GM19397 (cell line): ENCODE data around the gene SLC22A1.

Experiments used
- ATAC-seq: cut with Tn5 transposase; IDR thresholded peaks from one replicate; pipeline ENCODE4 v1.9.1; 2021; ENCODE audit warnings: mild to moderate bottlenecking, moderate library complexity; ENCODE audit not compliant: unreplicated experiment

The SLC22A1 gene

GRCh38 chr6:160167604-160168399, 46.2 kb downstream of the SLC22A1 start:
- no peak for ATAC-seq

DNA sequence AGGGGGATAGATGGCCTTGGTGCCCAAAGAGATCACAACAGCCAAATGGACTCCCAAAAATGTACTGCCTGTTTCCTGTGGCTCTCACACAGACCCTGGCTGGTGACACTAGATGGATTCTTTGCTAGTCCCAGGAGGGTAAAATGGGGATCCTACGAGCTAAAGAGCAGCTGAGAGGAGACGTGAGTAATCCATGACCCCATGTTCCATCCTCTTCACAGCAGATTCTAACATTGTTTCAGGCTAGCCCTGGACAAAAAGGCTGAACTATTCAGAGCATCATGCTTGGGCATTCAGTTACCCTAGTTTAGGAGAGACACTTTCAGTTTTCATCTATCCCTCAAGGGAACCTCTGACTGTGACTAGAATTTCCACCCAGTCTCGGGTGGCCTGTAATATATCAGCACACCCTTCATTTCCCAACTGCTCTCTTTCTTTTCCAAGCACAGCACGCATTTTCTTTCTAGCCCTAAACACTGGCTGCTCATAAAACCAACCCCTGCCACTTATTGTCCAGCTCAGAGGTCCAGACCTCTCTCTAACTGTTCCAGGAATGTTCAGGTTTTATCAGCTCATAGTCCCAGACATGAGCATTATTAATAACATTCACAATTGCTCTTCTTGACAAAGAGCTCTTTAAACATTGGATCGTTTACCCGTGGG, 48.5 kb downstream of the SLC22A1 start:
- ATAC-seq, result no peak

DNA sequence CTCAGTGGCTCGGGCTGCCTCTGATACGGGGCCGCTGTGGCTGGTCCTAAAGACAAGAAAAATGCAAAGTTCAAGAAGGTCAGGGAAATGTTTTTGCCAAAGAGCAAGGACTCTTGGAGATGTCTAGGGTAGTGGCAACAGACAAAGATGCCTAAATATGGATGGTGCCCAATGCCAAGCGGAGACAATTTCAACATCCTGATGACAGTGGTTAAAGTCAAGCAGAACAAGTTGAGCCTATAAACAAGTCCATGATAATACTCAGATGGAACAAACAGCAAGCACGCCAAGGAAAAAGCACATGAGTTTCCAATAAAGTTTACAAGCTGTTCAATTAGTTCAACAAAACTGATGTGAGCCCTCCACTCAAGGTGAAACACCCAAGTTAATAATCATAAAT, 51.1 kb downstream of the SLC22A1 start:
- ATAC-seq, result no peak

DNA sequence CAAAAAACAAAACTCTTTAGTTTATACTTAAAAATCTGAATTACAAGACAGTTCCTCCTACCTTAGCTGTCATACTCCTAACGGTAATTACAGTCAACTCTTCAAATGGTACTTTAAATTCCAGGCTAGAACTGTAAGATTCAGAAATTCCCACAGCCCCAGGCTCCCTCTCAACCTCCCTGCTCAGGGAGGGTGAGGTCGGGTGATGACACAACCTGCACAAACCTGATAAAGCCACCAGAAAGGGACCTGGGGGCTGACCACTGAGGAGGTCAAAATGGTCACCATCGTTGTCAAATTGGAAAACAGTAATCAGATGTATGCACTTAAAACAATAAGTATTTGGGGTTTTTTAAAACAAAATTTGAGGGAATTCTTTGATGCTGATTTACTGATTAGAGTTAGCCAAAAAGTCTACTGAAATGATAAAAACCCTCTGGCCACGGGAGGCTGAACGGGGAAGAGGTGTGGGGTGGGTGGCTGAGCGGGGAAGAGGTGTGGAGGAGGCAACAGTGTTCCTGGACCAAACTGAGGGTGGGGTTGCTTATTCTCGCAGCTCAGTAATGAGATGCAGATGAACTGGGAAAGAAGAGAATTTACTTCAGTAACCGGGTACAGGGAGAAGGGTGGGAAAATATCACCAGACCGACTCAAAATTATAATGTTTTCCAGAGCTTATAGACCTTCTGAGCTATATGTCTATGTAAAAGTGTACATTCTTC, 52.4 kb downstream of the SLC22A1 start:
- no peak for ATAC-seq

DNA sequence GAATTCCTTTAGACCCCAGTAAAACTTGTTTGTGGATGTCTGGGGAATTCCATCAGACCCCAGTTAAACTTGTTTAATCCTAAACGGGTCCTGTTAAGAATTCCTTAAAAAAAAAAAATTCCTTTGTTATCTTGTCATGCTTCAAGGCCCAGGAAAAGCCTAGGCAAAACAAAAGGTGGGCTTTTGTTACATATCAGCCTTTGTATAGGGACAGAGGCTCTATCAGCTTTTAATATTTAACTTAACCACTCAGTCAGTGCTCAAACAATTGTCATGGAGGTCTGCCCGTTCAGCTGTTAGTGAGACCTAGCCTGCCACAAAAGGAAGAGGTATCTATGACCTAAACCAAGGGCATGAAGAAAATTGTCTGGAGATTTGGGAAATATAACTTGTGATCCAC, 53.1 kb downstream of the SLC22A1 start:
- no peak for ATAC-seq

GRCh38 chr6:160177220-160177619, 55.6 kb downstream of the SLC22A1 start:
- no peak for ATAC-seq

DNA sequence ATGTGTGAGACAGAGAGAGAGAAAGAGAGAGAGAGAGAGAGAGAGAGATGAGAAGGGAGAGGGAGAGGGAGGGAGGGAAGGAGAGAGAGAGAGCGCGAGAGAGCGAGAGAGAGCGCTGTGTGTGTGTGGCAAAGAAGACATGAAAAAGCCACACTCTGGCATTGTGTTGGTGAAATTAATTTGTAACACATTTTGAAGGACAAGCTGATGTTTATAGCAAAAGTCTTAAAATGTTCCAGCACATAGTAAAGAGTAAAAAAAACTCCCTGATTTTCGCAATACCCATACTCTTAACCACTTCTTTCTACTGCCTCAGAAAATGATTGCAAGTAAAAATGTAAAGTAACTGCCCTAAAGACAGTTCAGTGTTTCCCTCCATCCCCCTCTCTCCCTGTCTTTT, 56.7 kb downstream of the SLC22A1 start:
- ATAC-seq, result no peak

DNA sequence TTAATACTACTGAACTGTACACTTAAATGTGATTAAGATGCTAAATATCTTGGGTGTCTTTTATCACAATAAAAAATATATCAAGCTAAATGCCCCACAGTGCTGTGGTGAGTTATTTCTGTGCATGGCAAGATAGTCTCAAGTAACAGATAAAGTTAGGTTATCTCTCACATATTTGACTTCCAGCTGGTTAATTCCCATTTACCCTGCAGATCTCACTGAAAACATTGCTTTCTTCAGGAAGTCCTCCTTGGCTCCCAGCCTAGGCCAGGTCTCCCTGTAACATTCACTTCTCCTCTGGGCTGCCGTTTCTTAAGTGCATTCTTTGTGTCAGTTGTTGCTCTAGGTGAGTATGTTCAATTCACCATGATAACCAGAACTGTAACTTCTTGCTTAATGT, 59.1 kb downstream of the SLC22A1 start:
- ATAC-seq, result no peak

GRCh38 chr6:160188773-160189172, 67.2 kb downstream of the SLC22A1 start:
- ATAC-seq, result no peak

DNA sequence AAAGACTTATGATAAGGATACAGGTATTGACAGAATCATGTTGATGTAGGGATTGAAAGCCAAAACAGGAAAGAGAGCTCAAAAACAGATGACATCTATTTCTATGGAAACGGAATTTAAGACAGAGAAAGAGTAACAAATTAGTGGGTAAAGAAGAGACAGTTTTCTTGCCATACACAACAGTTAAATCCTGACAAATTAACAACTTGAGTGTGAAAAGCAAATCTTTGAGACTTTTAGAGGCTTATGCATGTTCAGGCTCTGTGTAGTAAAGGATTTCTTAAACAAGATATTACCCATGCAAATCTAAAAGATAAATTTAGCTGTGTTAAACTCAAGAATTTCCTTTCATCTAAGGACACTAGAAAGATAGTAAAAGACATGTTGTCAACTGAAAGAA, 68.5 kb downstream of the SLC22A1 start:
- ATAC-seq, result no peak

- ATAC-seq, result no peak
These were observed 69.4 kb downstream of the SLC22A1 start for GRCh38 chr6:160190973-160191372.

DNA sequence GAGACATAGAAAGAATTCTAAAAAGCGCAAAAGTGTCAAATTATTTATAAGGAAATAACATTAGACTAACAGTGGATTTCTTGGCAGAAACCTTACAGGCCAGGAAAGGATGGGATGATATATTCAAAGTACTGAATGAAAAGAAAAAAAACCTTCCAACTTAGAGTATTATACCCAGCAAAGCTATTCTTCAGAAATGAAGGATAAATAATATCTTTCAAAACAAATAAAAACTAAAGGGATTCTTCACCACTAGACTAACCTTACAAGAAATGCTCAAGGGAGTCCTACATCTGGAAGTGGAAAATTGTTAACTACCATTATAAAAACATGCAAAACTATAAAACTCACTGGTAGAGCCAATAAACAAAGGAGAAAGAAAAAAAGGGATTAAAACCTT, 71.2 kb downstream of the SLC22A1 start:
- no peak for ATAC-seq

- no peak for ATAC-seq
These were observed 73.2 kb downstream of the SLC22A1 start for GRCh38 chr6:160194808-160195207.

DNA sequence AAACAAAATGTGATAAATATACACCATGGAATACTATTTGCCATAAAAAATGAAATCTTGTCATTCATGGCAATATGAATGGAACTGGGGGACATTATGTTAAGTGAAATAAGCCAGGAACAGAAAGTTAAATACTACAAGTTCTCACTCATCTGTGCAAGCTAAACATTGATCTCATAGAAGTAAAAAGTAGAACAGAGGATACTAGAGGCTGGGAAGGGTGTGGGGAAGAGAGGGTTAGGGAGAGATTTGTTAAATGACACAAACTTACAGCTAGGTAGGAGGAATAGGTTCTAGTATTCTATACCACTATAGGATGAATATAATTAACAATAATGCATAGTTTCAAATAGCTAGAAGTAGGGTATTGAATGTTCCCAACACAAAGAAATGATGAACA, 76.0 kb downstream of the SLC22A1 start:
- ATAC-seq, result no peak

- ATAC-seq, result peak; percentile 95
These were observed 77.1 kb downstream of the SLC22A1 start for GRCh38 chr6:160198606-160199211.

DNA sequence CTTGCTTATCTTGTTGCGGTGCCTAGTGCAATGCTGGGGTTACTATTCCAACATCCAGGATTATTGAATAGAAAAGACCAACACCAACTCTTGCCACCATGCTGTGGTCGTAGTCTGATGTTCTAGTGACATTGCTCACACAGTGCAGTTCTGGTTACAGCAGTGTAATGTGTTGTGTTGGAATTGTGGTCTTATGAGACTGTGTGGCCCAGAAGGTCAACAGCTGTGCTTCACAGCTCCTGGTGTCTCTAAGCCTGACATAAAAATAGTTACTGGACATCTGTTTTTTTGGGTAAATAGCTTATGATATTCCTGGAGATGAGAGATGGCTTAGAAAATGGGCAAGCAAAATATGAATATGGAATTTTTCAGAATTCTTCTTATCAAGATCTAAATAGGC, 79.4 kb downstream of the SLC22A1 start:
- no peak for ATAC-seq

GRCh38 chr6:160202411-160202810, 80.8 kb downstream of the SLC22A1 start:
- ATAC-seq, result no peak

- no peak for ATAC-seq
These were observed 81.5 kb downstream of the SLC22A1 start for GRCh38 chr6:160203076-160203475.

GRCh38 chr6:160203522-160203921, 81.9 kb downstream of the SLC22A1 start:
- no peak for ATAC-seq

DNA sequence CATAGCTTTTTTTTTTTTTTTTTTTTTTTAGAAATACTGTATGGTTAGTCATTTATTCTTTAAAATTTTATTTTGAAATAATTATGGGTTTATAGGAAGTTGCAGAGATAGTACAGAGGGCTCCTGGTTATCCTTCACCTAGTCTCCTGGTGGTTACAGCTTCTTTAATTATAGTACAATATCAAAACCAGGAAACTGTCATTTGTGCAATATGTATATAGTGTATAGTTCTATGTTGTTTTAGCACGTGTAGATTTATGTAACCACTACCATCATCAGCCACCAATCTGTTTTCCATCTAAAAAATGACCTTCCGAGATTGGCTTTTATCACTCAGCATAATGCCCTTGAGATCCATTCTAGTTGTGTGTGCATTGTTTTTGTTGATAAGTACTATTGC, 82.3 kb downstream of the SLC22A1 start:
- no peak for ATAC-seq

- no peak for ATAC-seq
These were observed 83.1 kb downstream of the SLC22A1 start for GRCh38 chr6:160204710-160205109.

DNA sequence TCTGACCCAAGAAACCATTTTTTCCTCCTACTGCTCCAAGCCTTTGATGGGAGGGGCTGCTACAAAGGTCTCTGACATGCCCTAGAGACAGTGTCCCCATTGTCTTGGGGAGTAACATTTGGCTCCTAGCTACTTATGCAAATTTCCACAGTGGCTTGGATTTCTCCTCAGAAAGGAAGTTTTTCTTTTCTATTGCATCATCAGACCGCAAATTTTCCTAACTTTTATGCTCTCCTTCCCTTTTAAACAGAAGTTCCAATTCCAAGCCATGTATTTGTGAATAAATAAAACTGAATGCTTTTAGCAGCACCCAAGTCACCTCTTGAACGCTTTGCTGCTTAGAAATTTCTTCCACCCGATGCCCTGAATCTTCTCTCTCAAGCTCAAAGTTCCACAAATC, 86.0 kb downstream of the SLC22A1 start:
- no peak for ATAC-seq
